Keratinocyte (primary cell): ENCODE data around the gene ANG. TPM values are rescaled to one million over a fixed set of nuclear protein-coding genes. Genes with fewer than 3 reads are reported as not detected.

Experiments used
- DNase-seq: peaks from one replicate; pipeline ENCODE4 v3.0.0-alpha.2; 2011; ENCODE audit warnings: low read depth, missing footprints, low spot score
- FAIRE-seq: peaks from 2 replicates; lab custom pipeline; 2011; peaks lifted over from hg19 to GRCh38; lab: Jason Lieb, UNC
- H2AFZ ChIP-seq: 2 replicates; pipeline ENCODE4 v1.6.0; 2012; ENCODE audit warnings: low read length, control low read depth, inconsistent platforms; ENCODE audit not compliant: control insufficient read depth
- H3K27ac ChIP-seq: 2 replicates; pipeline ENCODE4 v1.5.1; 2011; ENCODE audit warnings: low read length; ENCODE audit not compliant: control insufficient read depth, insufficient read depth
- H3K27me3 ChIP-seq: 3 replicates; pipeline ENCODE4 v1.6.0; 2011; ENCODE audit warnings: low read length; ENCODE audit not compliant: control insufficient read depth, insufficient read depth; ENCODE audit errors: extremely low read depth
- H3K36me3 ChIP-seq, 2 experiments: 2 replicates in 1 of 2; 3 replicates in 1 of 2; pipeline ENCODE4 v1.5.1; 2011; ENCODE audit warnings: low read length in 2 of 2, mild to moderate bottlenecking in 1 of 2; ENCODE audit not compliant: control insufficient read depth in 2 of 2, insufficient read depth in 2 of 2; ENCODE audit errors: extremely low read depth in 1 of 2
- H3K4me1 ChIP-seq: 3 replicates; pipeline ENCODE4 v1.5.1; 2011; ENCODE audit warnings: low read length; ENCODE audit not compliant: control insufficient read depth, insufficient read depth; ENCODE audit errors: extremely low read depth
- H3K4me2 ChIP-seq: 3 replicates; pipeline ENCODE4 v1.6.0; 2011; ENCODE audit warnings: low read depth, low read length; ENCODE audit not compliant: control insufficient read depth, insufficient read depth; ENCODE audit errors: extremely low read depth
- H3K4me3 ChIP-seq, 3 experiments: fragments of 200-600 bp in 1 of 3; sonication (generic) in 1 of 3; 2 replicates in 2 of 3; 3 replicates in 1 of 3; pipeline ENCODE4 v1.5.1; 2011 to 2016; ENCODE audit warnings: low read length in 3 of 3, mild to moderate bottlenecking in 3 of 3, control low read depth in 2 of 3, inconsistent platforms in 1 of 3, low read depth in 1 of 3, mixed read lengths in 1 of 3, mixed run types in 1 of 3, moderate library complexity in 1 of 3; ENCODE audit not compliant: control insufficient read depth in 2 of 3, insufficient read depth in 2 of 3; ENCODE audit errors: extremely low read depth in 1 of 3
- H3K79me2 ChIP-seq: 2 replicates; pipeline ENCODE4 v1.6.0; 2012; ENCODE audit warnings: low read length; ENCODE audit not compliant: control insufficient read depth, insufficient read depth
- H3K9ac ChIP-seq: 3 replicates; pipeline ENCODE4 v1.6.0; 2011; ENCODE audit warnings: low read length; ENCODE audit not compliant: control insufficient read depth, insufficient read depth; ENCODE audit errors: extremely low read depth
- H3K9me1 ChIP-seq: 3 replicates; pipeline ENCODE4 v1.6.0; 2011; ENCODE audit warnings: low read length; ENCODE audit not compliant: control insufficient read depth, insufficient read depth; ENCODE audit errors: extremely low read depth
- H3K9me3 ChIP-seq: 2 replicates; pipeline ENCODE4 v1.5.1; 2012; ENCODE audit warnings: low read depth, low read length; ENCODE audit not compliant: control insufficient read depth
- H4K20me1 ChIP-seq: 3 replicates; pipeline ENCODE4 v1.6.0; 2011; ENCODE audit warnings: low read length; ENCODE audit not compliant: control insufficient read depth, insufficient read depth; ENCODE audit errors: extremely low read depth
- EZH2 ChIP-seq: IDR thresholded peaks from one replicate; pipeline ENCODE4 v1.6.1; 2012; ENCODE audit warnings: inconsistent platforms, mild to moderate bottlenecking, low read length, moderate library complexity
- dilution Hi-C: fragments of 300-500 bp; cut with MboI; formaldehyde crosslinking; loops from one replicate; pipeline ENCODE4 v1.7.0; 2020; ENCODE audit warnings: low sequenced_read_pairs; ENCODE audit not compliant: extremely low pct_ligation_motif_present
- polyA plus RNA-seq, 5 experiments: library from polyadenylated mRNA; depleted of rRNA in 3 of 5; stranded (reverse) in 3 of 5; stranded (forward) in 1 of 5; unstranded in 1 of 5; fragments of >200 nt; gene quantifications; 1 replicate in 1 of 5; 2 replicates in 3 of 5; 3 replicates in 1 of 5; pipeline versions ENCODE4 v1.2.1 to v1.2.3, GENCODE V29; 2011 to 2012; ENCODE audit warnings: missing spikeins in 2 of 5, low read depth in 1 of 5, low replicate concordance in 1 of 5
- TF ChIP-seq, protein P1 (sequence below), 3 experiments: IDR thresholded peaks in 1 of 3; conservative IDR thresholded peaks in 1 of 3; optimal IDR thresholded peaks in 1 of 3; 2 replicates in 2 of 3; 3 replicates in 1 of 3; pipeline versions ENCODE3 to v1.5.1; 2011; ENCODE audit warnings: low read length in 3 of 3, mild to moderate bottlenecking in 3 of 3, moderate library complexity in 2 of 3, control low read depth in 1 of 3, inconsistent platforms in 1 of 3; ENCODE audit not compliant: insufficient read depth in 2 of 3; ENCODE audit errors: extremely low read depth in 1 of 3

ANG gene
- polyA plus RNA-seq, 1 donor (not counting 4 experiments of a cell fraction or from before 2014, with no cell fraction given), result 4.0 TPM

DNA sequence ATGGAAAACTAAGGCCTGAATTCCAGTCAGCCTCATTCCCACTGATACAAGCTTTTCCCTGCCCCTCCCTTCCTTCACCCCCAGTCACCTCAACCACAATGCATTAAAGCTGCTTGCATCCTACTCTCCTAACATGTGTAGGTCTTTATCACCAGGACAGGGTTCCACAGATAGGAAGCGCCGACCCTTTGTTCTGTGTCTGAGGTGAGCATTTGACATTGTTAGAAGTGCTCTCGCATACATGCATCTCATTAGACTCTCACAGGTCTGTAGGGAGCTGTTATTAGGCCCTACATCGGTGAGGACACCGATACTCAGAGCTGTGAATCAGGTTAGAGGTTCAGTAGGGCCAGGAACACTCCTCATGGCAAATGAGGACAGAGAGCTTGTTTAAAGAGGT lies 43.9 kb downstream of the ANG start:
- TF ChIP-seq, protein P1, sequence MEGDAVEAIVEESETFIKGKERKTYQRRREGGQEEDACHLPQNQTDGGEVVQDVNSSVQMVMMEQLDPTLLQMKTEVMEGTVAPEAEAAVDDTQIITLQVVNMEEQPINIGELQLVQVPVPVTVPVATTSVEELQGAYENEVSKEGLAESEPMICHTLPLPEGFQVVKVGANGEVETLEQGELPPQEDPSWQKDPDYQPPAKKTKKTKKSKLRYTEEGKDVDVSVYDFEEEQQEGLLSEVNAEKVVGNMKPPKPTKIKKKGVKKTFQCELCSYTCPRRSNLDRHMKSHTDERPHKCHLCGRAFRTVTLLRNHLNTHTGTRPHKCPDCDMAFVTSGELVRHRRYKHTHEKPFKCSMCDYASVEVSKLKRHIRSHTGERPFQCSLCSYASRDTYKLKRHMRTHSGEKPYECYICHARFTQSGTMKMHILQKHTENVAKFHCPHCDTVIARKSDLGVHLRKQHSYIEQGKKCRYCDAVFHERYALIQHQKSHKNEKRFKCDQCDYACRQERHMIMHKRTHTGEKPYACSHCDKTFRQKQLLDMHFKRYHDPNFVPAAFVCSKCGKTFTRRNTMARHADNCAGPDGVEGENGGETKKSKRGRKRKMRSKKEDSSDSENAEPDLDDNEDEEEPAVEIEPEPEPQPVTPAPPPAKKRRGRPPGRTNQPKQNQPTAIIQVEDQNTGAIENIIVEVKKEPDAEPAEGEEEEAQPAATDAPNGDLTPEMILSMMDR (optimal IDR thresholded peaks at IDR 0.05 in 1 of 3, IDR thresholded peaks at IDR 0.05 in 1 of 3, conservative IDR thresholded peaks at IDR 0.05 in 1 of 3; ENCODE audit: extremely low read depth in 1 of 3, insufficient read depth in 2 of 3, low read length in 3 of 3), result no peak
- no peak for TF ChIP-seq EZH2
- H3K27ac ChIP-seq, result no peak overlapping the region
- FAIRE-seq, result no peak
- H2AFZ ChIP-seq, result no peak overlapping the region
- no peaks in the 10 kb centered on the region for H3K36me3 ChIP-seq
- DNase-seq, result no peak
- H3K9me1 ChIP-seq, result no peaks in the 10 kb centered on the region
- H3K9me3 ChIP-seq, result no peaks in the 10 kb centered on the region
- H3K9ac ChIP-seq, result no peak overlapping the region
- no peaks in the 10 kb centered on the region for H3K4me1 ChIP-seq
- no peaks in the 10 kb centered on the region for H3K27me3 ChIP-seq
- dilution Hi-C loops, result no loop called here
- no peaks in the 10 kb centered on the region for H3K79me2 ChIP-seq
- no peak overlapping the region for H3K4me3 ChIP-seq
- no peak overlapping the region for H3K4me2 ChIP-seq
- no peaks in the 10 kb centered on the region for H4K20me1 ChIP-seq

DNA sequence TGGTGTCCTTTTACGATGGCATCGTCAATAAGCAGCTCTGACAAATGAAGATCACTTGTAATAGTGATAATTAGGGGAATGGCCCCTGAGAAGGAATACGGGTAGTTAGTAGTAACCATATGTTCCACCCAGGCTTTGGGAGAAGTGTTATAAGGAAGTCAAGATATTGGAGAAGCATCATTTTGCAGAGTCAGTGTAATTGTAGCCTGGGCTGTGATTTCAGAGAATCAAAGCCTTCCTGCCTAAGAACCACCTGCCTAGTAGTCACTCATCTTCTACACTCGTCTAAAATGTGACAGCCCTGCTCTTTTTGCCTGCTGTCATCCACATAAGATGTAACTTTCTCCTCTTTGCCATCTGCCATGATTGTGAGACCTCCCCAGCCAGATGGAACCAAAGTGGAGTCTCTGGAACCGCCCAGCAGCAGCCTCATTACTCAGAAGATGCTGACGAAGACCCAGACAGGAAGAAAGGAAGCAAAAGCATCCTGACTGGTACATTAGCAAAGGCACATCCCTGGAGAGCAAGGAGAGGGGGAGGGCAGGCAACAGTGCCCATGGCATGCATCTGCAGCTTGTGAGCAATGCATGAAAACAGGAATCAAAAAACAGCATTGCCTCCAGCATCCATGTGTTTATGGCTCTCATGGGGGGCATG lies 44.5 kb downstream of the ANG start:
- Histone ChIP-seq H3K79me2 (no peaks in the 10 kb centered on the region), H3K27ac (no peak overlapping the region), H3K27me3 (no peaks in the 10 kb centered on the region), H2AFZ (no peak overlapping the region), H3K9me3 (no peaks in the 10 kb centered on the region), H3K4me3 (no peak overlapping the region), H3K4me2 (no peak overlapping the region), H3K9ac (no peak overlapping the region), H3K36me3 (no peaks in the 10 kb centered on the region), H3K9me1 (no peaks in the 10 kb centered on the region), H4K20me1 (no peaks in the 10 kb centered on the region), H3K4me1 (no peaks in the 10 kb centered on the region)
- no peak for DNase-seq
- no peak for FAIRE-seq
- TF ChIP-seq, protein P1 (optimal IDR thresholded peaks at IDR 0.05 in 1 of 3, IDR thresholded peaks at IDR 0.05 in 1 of 3, conservative IDR thresholded peaks at IDR 0.05 in 1 of 3; ENCODE audit: extremely low read depth in 1 of 3, insufficient read depth in 2 of 3, low read length in 3 of 3), result no peak
- no peak for TF ChIP-seq EZH2
- dilution Hi-C loops, result no loop called here
